Tibial nerve (tissue), 3 donors: ENCODE results near the gene FAM131B.

ENCODE experiments used
- POLR2A ChIP-seq, 2 donors: fragments of 450-650 bp; IDR thresholded peaks; one replicate each; pipeline ENCODE4 v1.6.1; 2017; ENCODE audit warnings: antibody characterized with exemption in 2 of 2, mild to moderate bottlenecking in 2 of 2, moderate library complexity in 2 of 2
- TF ChIP-seq, protein P1 (sequence below), 5 experiments: fragments of 200-600 bp in 3 of 5; fragments of 450-650 bp in 2 of 5; sonication (generic) in 3 of 5; IDR thresholded peaks; one replicate each; pipeline ENCODE4 v1.5.1; 2016 to 2019; ENCODE audit warnings: antibody characterized with exemption in 5 of 5, mild to moderate bottlenecking in 3 of 5, moderate library complexity in 2 of 5

DNA sequence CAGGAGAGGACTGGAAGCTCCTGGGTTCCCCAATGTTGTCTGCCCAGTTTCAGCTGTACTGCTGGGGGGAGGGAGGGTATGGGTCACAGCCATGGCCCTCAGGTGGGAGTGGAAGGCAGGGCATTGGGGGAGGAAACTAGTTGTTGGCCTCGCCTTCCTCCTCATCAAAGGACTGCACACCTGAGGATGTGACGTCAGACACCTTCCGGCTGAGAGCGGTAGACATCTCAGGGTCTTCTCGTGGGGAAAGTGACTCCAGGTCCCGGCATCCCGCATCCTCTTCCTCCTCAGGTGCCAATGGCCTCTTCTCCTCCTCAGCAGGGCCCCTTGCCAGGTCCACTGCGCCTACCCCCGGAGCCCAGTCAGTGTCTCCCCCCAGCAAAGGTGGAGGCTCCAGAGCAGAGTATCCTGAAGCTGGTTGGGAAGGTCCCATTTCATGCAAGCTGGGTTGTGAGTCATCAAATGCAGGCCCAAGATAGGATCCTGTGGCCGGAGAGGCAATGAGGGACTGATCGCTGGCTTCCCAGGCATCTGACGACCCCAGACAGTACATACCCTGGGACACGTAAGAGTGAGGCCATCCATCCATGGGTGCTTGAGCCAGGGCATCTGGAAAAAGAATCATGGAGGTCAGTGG, 6.0 kb downstream of the FAM131B start:
- no peak for TF ChIP-seq POLR2A (IDR thresholded peaks at IDR 0.05)
- TF ChIP-seq, protein P1, sequence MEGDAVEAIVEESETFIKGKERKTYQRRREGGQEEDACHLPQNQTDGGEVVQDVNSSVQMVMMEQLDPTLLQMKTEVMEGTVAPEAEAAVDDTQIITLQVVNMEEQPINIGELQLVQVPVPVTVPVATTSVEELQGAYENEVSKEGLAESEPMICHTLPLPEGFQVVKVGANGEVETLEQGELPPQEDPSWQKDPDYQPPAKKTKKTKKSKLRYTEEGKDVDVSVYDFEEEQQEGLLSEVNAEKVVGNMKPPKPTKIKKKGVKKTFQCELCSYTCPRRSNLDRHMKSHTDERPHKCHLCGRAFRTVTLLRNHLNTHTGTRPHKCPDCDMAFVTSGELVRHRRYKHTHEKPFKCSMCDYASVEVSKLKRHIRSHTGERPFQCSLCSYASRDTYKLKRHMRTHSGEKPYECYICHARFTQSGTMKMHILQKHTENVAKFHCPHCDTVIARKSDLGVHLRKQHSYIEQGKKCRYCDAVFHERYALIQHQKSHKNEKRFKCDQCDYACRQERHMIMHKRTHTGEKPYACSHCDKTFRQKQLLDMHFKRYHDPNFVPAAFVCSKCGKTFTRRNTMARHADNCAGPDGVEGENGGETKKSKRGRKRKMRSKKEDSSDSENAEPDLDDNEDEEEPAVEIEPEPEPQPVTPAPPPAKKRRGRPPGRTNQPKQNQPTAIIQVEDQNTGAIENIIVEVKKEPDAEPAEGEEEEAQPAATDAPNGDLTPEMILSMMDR (IDR thresholded peaks at IDR 0.05), result no peak
